IPS-18c (cell line): ENCODE data around the gene SPEM1.

Source experiments
- H3K4me3 ChIP-seq: 2 replicates; pipeline ENCODE4 v1.7.0; 2013; ENCODE audit warnings: low read depth, mild to moderate bottlenecking, low read length, moderate library complexity; ENCODE audit not compliant: insufficient read depth
- H3K9me3 ChIP-seq: one replicate; pipeline ENCODE4 v1.6.1; 2013; ENCODE audit warnings: mild to moderate bottlenecking, low read length, moderate library complexity; ENCODE audit not compliant: control insufficient read depth, insufficient read depth

SPEM1 gene

GRCh38 chr17:7429722-7430121 lies 9.6 kb downstream of the SPEM1 start:
- Histone ChIP-seq H3K4me3 (no peak overlapping the region), H3K9me3 (no peaks in the 10 kb centered on the region)

GRCh38 chr17:7431231-7431630 lies 11.1 kb downstream of the SPEM1 start:
- no peak overlapping the region for H3K4me3 ChIP-seq
- H3K9me3 ChIP-seq: no peaks in the 10 kb centered on the region

- Histone ChIP-seq H3K4me3 (no peak overlapping the region), H3K9me3 (no peaks in the 10 kb centered on the region)
Measured at GRCh38 chr17:7432296-7432695, 12.2 kb downstream of the SPEM1 start.

GRCh38 chr17:7435676-7436555 lies 15.8 kb downstream of the SPEM1 start:
- Histone ChIP-seq H3K9me3 (no peaks in the 10 kb centered on the region), H3K4me3 (peak overlapping the region; percentile 75)

GRCh38 chr17:7436556-7437368 lies 16.6 kb downstream of the SPEM1 start:
- Histone ChIP-seq H3K4me3 (peak overlapping the region; percentile 75), H3K9me3 (no peaks in the 10 kb centered on the region)

- no peaks in the 10 kb centered on the region for H3K9me3 ChIP-seq
- peak overlapping the region; percentile 75 for H3K4me3 ChIP-seq
Measured at GRCh38 chr17:7437369-7437863, 17.3 kb downstream of the SPEM1 start.

GRCh38 chr17:7437950-7438614 lies 18.0 kb downstream of the SPEM1 start:
- peak overlapping the region; percentile 75 for H3K4me3 ChIP-seq
- H3K9me3 ChIP-seq: no peaks in the 10 kb centered on the region

- peak overlapping the region; percentile 75 for H3K4me3 ChIP-seq
Measured at GRCh38 chr17:7438656-7439460, 18.7 kb downstream of the SPEM1 start.

GRCh38 chr17:7439462-7440112 lies 19.5 kb downstream of the SPEM1 start, which contains the start of gene FGF11:
FGF11 (plus strand) TSS chr17:7439512; CDS start chr17:7439621, 109 bp downstream.
- Histone ChIP-seq H3K9me3 (no peaks in the 10 kb centered on the region), H3K4me3 (peak within 1 kb of the TSS; percentile 75)

More at GRCh38 chr17:7438656-7439460, 18.7 kb downstream of the SPEM1 start:
- H3K9me3 ChIP-seq: no peaks in the 10 kb centered on the region

- Histone ChIP-seq H3K9me3 (no peaks in the 10 kb centered on the region), H3K4me3 (peak overlapping the region; percentile 73)
Measured at GRCh38 chr17:7440113-7440833, 20.1 kb downstream of the SPEM1 start.

GRCh38 chr17:7440834-7441195 lies 20.7 kb downstream of the SPEM1 start:
- H3K4me3 ChIP-seq: peak overlapping the region; percentile 73; the same call in 1 of the 2 replicates
- H3K9me3 ChIP-seq: no peaks in the 10 kb centered on the region

GRCh38 chr17:7441266-7441665 lies 21.1 kb downstream of the SPEM1 start:
- H3K9me3 ChIP-seq: no peaks in the 10 kb centered on the region
- H3K4me3 ChIP-seq: peak overlapping the region; percentile 73; the same call in 1 of the 2 replicates

GRCh38 chr17:7442142-7442541 lies 22.0 kb downstream of the SPEM1 start:
- H3K4me3 ChIP-seq: no peak overlapping the region
- no peaks in the 10 kb centered on the region for H3K9me3 ChIP-seq

- H3K9me3 ChIP-seq: no peaks in the 10 kb centered on the region
- H3K4me3 ChIP-seq: no peak overlapping the region
Measured at GRCh38 chr17:7443499-7444485, 23.7 kb downstream of the SPEM1 start.
